ENCODE measurements around the gene GLIS1.

GLIS1 gene

GRCh38 chr1:53705446-53706096 lies 33.4 kb downstream of the GLIS1 start:
- no peak overlapping the region for H3K27ac ChIP-seq (ENCODE audit: low read depth, low read length)
- no peaks in the 10 kb centered on the region for H3K9me2 ChIP-seq (replicated peaks; ENCODE audit: control insufficient read depth, low read length)

GRCh38 chr1:53704804-53705445 lies 34.0 kb downstream of the GLIS1 start:
- Histone ChIP-seq H3K27me3 (ENCODE audit: control insufficient read depth, low read length) (peaks cover 6% of the 10 kb centered on the region; the same call in 1 of the 2 replicates), H3K27ac (ENCODE audit: low read depth, low read length) (no peak overlapping the region), H3K4me3 (ENCODE audit: low read length) (no peak overlapping the region), H3K4me2 (ENCODE audit: low read length) (no peak overlapping the region), H3K79me2 (ENCODE audit: control insufficient read depth, low read length) (no peaks in the 10 kb centered on the region), H3K36me3 (ENCODE audit: control insufficient read depth, low read length) (no peaks in the 10 kb centered on the region), H3K4me1 (ENCODE audit: control insufficient read depth, low read length) (no peaks in the 10 kb centered on the region), H3K9me2 (replicated peaks; ENCODE audit: control insufficient read depth, low read length) (no peaks in the 10 kb centered on the region), H4K20me1 (ENCODE audit: control insufficient read depth, insufficient read depth, low read depth, low read length) (no peaks in the 10 kb centered on the region), H3K9me3 (ENCODE audit: control insufficient read depth, insufficient read depth, low read length) (no peaks in the 10 kb centered on the region), H3F3A (ENCODE audit: control insufficient read depth, insufficient read depth) (no peaks in the 10 kb centered on the region)
- TF ChIP-seq CTCF (IDR thresholded peaks at IDR 0.05; ENCODE audit: low read depth, low read length, poor library complexity, severe bottlenecking) (no peak), EZH2phosphoT487 (IDR thresholded peaks at IDR 0.05; ENCODE audit: borderline replicate concordance, low read length) (no peak)

More at GRCh38 chr1:53705446-53706096, 33.4 kb downstream of the GLIS1 start:
- Histone ChIP-seq H3K9me3 (ENCODE audit: control insufficient read depth, insufficient read depth, low read length) (no peaks in the 10 kb centered on the region), H3K4me2 (ENCODE audit: low read length) (no peak overlapping the region), H3K36me3 (ENCODE audit: control insufficient read depth, low read length) (no peaks in the 10 kb centered on the region), H3F3A (ENCODE audit: control insufficient read depth, insufficient read depth) (no peaks in the 10 kb centered on the region), H3K79me2 (ENCODE audit: control insufficient read depth, low read length) (no peaks in the 10 kb centered on the region), H3K27me3 (ENCODE audit: control insufficient read depth, low read length) (peaks cover 6% of the 10 kb centered on the region; the same call in 1 of the 2 replicates), H4K20me1 (ENCODE audit: control insufficient read depth, insufficient read depth, low read depth, low read length) (no peaks in the 10 kb centered on the region), H3K4me3 (ENCODE audit: low read length) (no peak overlapping the region), H3K4me1 (ENCODE audit: control insufficient read depth, low read length) (no peaks in the 10 kb centered on the region)
- TF ChIP-seq EZH2phosphoT487 (IDR thresholded peaks at IDR 0.05; ENCODE audit: borderline replicate concordance, low read length) (no peak), CTCF (IDR thresholded peaks at IDR 0.05; ENCODE audit: low read depth, low read length, poor library complexity, severe bottlenecking) (no peak)

GRCh38 chr1:53704304-53704703 lies 34.7 kb downstream of the GLIS1 start:
- H3K9me3 ChIP-seq (ENCODE audit: control insufficient read depth, insufficient read depth, low read length) = no peaks in the 10 kb centered on the region
- peaks cover 6% of the 10 kb centered on the region; the same call in 1 of the 2 replicates for H3K27me3 ChIP-seq (ENCODE audit: control insufficient read depth, low read length)
- H3K9me2 ChIP-seq (replicated peaks; ENCODE audit: control insufficient read depth, low read length) = no peaks in the 10 kb centered on the region
- TF ChIP-seq CTCF (IDR thresholded peaks at IDR 0.05; ENCODE audit: low read depth, low read length, poor library complexity, severe bottlenecking) = no peak
- no peak for TF ChIP-seq EZH2phosphoT487 (IDR thresholded peaks at IDR 0.05; ENCODE audit: borderline replicate concordance, low read length)
- no peaks in the 10 kb centered on the region for H3K4me1 ChIP-seq (ENCODE audit: control insufficient read depth, low read length)
- no peaks in the 10 kb centered on the region for H3K79me2 ChIP-seq (ENCODE audit: control insufficient read depth, low read length)
- no peaks in the 10 kb centered on the region for H4K20me1 ChIP-seq (ENCODE audit: control insufficient read depth, insufficient read depth, low read depth, low read length)
- H3K36me3 ChIP-seq (ENCODE audit: control insufficient read depth, low read length) = no peaks in the 10 kb centered on the region
- no peaks in the 10 kb centered on the region for H3F3A ChIP-seq (ENCODE audit: control insufficient read depth, insufficient read depth)
- no peak overlapping the region for H3K4me2 ChIP-seq (ENCODE audit: low read length)
- no peak overlapping the region for H3K4me3 ChIP-seq (ENCODE audit: low read length)
- H3K27ac ChIP-seq (ENCODE audit: low read depth, low read length) = no peak overlapping the region

Data from DOHH2 (cell line).